K562 (cell line): Measurements from ENCODE around the gene BZW2. TPM values are rescaled to one million over a fixed set of nuclear protein-coding genes. Genes with fewer than 3 reads are reported as not detected.
A peak's percentile ranks its signal among the peaks of the same experiment; 100 is the strongest.

Source experiments
- DACH1 ChIP-seq: fragments of 450-650 bp; IDR thresholded peaks from 2 replicates; pipeline ENCODE4 v1.6.1; 2018; ENCODE audit not compliant: partially characterized antibody
- EP300 ChIP-seq: IDR thresholded peaks from 2 replicates; pipeline ENCODE4 v1.6.1; 2012; ENCODE audit warnings: low read length, improper control_type of control experiment
- HDAC1 ChIP-seq, 2 experiments: fragments of 450-650 bp; IDR thresholded peaks; 2 replicates each; pipeline ENCODE4 v1.6.1; 2016 to 2017; ENCODE audit warnings: inconsistent platforms in 1 of 2, mild to moderate bottlenecking in 1 of 2, moderate library complexity in 1 of 2
- HNRNPL ChIP-seq: fragments of 200-400 bp; formaldehyde crosslinking; IDR thresholded peaks from 2 replicates; pipeline ENCODE4 v1.6.1; 2017; ENCODE audit warnings: low read depth, mild to moderate bottlenecking, low read length
- MEF2A ChIP-seq: IDR thresholded peaks from 2 replicates; pipeline ENCODE4 v1.6.1; 2011; ENCODE audit warnings: low read depth, mild to moderate bottlenecking, low read length, moderate library complexity; ENCODE audit not compliant: control insufficient read depth
- MEF2D ChIP-seq: conservative IDR thresholded peaks from 2 replicates; pipeline ENCODE4 v1.6.1; 2016; ENCODE audit warnings: low read depth, missing genetic modification characterization, missing compliant biosample characterization
- NFIC ChIP-seq: fragments of 450-650 bp; IDR thresholded peaks from 2 replicates; pipeline ENCODE4 v1.6.1; 2017; ENCODE audit warnings: mild to moderate bottlenecking, inconsistent platforms
- NR1H2 ChIP-seq: sonication (generic); formaldehyde crosslinking; IDR thresholded peaks from 2 replicates; pipeline ENCODE4 v1.4.0; 2020; ENCODE audit warnings: mild to moderate bottlenecking, missing genetic modification reagents
- NR2C1 ChIP-seq, 2 experiments: fragments of 450-650 bp; IDR thresholded peaks; 2 replicates each; pipeline ENCODE4 v1.6.1; 2017; ENCODE audit warnings: mild to moderate bottlenecking in 2 of 2, antibody characterized with exemption in 1 of 2, inconsistent platforms in 1 of 2, missing compliant biosample characterization in 1 of 2, missing genetic modification characterization in 1 of 2
- PHTF2 ChIP-seq: fragments of 250-450 bp; sonication (Bioruptor Pico); IDR thresholded peaks from 2 replicates; pipeline ENCODE4 v1.5.0; 2021; ENCODE audit warnings: mild to moderate bottlenecking
- XRCC4 ChIP-seq: IDR thresholded peaks from one replicate; pipeline ENCODE4 v1.6.1; 2011; ENCODE audit not compliant: insufficient read depth, insufficient read length; ENCODE audit errors: extremely low read depth
- XRCC5 ChIP-seq: fragments of 200-400 bp; formaldehyde crosslinking; IDR thresholded peaks from 2 replicates; pipeline ENCODE4 v1.6.1; 2017; ENCODE audit warnings: low read depth, mild to moderate bottlenecking, low read length
- polyA plus RNA-seq, 8 experiments: library from polyadenylated mRNA; depleted of rRNA in 4 of 8; stranded (reverse) in 5 of 8; unstranded in 3 of 8; fragments of >200 nt; fragmentation: Nextera tagmentation in 2 of 8; fragmentation: Illumina TruSeq in 1 of 8; extraction: Ambion mirVana in 2 of 8; extraction: Trizol in 1 of 8; gene quantifications; 2 replicates each; pipeline versions ENCODE4 v1.2.1 to v1.2.3, GENCODE V29; 2011 to 2014; ENCODE audit warnings: inconsistent platforms in 1 of 8, missing spikeins in 1 of 8
- total RNA-seq, 7 experiments: library from RNA; depleted of rRNA in 6 of 7; stranded (reverse); fragments of >200 nt in 6 of 7; fragmentation: Illumina TruSeq in 2 of 7; extraction: Trizol in 2 of 7; gene quantifications; 2 replicates each; pipeline versions ENCODE4 v1.2.1 to v1.2.3, GENCODE V29; 2011 to 2021; ENCODE audit warnings: low replicate concordance in 1 of 7
- TF ChIP-seq, protein P1 (sequence below): sonication (generic); formaldehyde crosslinking; IDR thresholded peaks from 2 replicates; pipeline ENCODE4 v1.8.1; 2022; ENCODE audit warnings: missing genetic modification reagents
- TF ChIP-seq, protein P2 (sequence below): fragments of 450-650 bp; IDR thresholded peaks from 2 replicates; pipeline ENCODE4 v1.6.1; 2017; ENCODE audit warnings: antibody characterized with exemption, mild to moderate bottlenecking
- TF ChIP-seq, protein P3 (sequence below), 2 experiments: fragments of 450-650 bp in 1 of 2; sonication (generic) in 1 of 2; formaldehyde crosslinking in 1 of 2; IDR thresholded peaks in 1 of 2; conservative IDR thresholded peaks in 1 of 2; 2 replicates each; pipeline versions ENCODE4 v1.6.1 to v1.8.1; 2016 to 2023; ENCODE audit warnings: mild to moderate bottlenecking in 2 of 2, moderate library complexity in 2 of 2, inconsistent platforms in 1 of 2, missing genetic modification reagents in 1 of 2
- TF ChIP-seq, protein P4 (sequence below), 2 experiments: fragments of 450-650 bp in 1 of 2; IDR thresholded peaks; 2 replicates each; pipeline ENCODE4 v1.6.1; 2011 to 2017; ENCODE audit warnings: low read depth in 2 of 2, antibody characterized with exemption in 1 of 2, borderline replicate concordance in 1 of 2, low read length in 1 of 2, mild to moderate bottlenecking in 1 of 2, mixed read lengths in 1 of 2; ENCODE audit not compliant: control insufficient read depth in 1 of 2

BZW2 gene
- total and polyA plus RNA-seq, 9 of the 15 experiments (the other 6 are each of a cell fraction or from before 2014, with no cell fraction given): 140 to 316 (median 173) TPM

DNA sequence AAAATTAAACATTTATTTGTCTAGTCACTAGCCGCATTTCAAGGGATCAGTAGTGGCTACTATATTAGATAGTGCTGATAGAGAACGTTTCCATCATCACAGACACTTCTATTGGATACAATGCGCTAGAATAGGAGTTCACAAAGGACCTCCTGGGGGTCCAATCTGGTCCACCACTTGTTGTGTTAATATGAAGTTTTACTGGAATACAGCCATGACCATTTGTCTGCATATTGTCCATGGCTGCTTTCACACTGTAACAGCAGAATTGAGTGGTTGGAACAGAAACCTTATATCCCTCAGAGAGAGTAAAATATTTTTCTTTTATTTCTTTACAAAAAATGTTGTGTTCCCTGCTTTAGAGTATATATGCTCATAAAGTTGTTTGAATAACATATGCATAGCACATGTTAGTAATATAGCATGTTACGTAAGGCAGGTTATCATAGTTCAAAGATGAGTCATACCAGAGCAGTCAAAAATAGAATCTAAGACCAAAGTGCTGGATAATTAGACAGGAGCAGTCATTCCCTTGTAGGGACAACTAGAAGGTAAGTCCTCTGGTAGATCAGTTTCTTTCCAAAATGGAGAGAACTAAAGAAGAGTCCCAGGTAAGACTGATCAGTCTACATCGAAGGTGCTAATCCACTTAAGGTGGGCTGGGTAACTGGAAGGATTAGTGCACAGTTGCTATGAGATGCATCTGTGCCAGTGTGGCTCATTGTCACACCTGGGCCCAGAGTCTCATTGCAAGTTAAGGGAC is 14.9 kb downstream of the BZW2 start (continued):
- TF ChIP-seq, protein P1, sequence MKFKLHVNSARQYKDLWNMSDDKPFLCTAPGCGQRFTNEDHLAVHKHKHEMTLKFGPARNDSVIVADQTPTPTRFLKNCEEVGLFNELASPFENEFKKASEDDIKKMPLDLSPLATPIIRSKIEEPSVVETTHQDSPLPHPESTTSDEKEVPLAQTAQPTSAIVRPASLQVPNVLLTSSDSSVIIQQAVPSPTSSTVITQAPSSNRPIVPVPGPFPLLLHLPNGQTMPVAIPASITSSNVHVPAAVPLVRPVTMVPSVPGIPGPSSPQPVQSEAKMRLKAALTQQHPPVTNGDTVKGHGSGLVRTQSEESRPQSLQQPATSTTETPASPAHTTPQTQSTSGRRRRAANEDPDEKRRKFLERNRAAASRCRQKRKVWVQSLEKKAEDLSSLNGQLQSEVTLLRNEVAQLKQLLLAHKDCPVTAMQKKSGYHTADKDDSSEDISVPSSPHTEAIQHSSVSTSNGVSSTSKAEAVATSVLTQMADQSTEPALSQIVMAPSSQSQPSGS: no peak
- TF ChIP-seq EP300 (peak; percentile 65), NFIC (0 out of 2 replicates have a peak, but pooled peaks have one; percentile 40), MEF2D (tag) (peak; percentile 97), NR2C1 (IDR thresholded peaks at IDR 0.05) (peak; percentile 45; the same call in 1 of the 2 replicates), NR2C1 (tag; IDR thresholded peaks at IDR 0.05) (no peak), XRCC4 (no peak), PHTF2 (CRISPR knock-in tag) (no peak), HDAC1 (IDR thresholded peaks at IDR 0.05) (peak in 1 of 2 experiments; percentile 29; a peak in 1 of 4 replicates), HNRNPL (no peak), DACH1 (peak; percentile 42), XRCC5 (no peak), MEF2A (peak; percentile 98), NR1H2 (CRISPR knock-in tag) (0 out of 2 replicates have a peak, but pooled peaks have one; percentile 61)
- TF ChIP-seq, protein P2, sequence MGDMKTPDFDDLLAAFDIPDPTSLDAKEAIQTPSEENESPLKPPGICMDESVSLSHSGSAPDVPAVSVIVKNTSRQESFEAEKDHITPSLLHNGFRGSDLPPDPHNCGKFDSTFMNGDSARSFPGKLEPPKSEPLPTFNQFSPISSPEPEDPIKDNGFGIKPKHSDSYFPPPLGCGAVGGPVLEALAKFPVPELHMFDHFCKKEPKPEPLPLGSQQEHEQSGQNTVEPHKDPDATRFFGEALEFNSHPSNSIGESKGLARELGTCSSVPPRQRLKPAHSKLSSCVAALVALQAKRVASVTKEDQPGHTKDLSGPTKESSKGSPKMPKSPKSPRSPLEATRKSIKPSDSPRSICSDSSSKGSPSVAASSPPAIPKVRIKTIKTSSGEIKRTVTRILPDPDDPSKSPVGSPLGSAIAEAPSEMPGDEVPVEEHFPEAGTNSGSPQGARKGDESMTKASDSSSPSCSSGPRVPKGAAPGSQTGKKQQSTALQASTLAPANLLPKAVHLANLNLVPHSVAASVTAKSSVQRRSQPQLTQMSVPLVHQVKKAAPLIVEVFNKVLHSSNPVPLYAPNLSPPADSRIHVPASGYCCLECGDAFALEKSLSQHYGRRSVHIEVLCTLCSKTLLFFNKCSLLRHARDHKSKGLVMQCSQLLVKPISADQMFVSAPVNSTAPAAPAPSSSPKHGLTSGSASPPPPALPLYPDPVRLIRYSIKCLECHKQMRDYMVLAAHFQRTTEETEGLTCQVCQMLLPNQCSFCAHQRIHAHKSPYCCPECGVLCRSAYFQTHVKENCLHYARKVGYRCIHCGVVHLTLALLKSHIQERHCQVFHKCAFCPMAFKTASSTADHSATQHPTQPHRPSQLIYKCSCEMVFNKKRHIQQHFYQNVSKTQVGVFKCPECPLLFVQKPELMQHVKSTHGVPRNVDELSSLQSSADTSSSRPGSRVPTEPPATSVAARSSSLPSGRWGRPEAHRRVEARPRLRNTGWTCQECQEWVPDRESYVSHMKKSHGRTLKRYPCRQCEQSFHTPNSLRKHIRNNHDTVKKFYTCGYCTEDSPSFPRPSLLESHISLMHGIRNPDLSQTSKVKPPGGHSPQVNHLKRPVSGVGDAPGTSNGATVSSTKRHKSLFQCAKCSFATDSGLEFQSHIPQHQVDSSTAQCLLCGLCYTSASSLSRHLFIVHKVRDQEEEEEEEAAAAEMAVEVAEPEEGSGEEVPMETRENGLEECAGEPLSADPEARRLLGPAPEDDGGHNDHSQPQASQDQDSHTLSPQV: peak; percentile 82
- TF ChIP-seq, protein P3, sequence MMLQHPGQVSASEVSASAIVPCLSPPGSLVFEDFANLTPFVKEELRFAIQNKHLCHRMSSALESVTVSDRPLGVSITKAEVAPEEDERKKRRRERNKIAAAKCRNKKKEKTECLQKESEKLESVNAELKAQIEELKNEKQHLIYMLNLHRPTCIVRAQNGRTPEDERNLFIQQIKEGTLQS (IDR thresholded peaks at IDR 0.05): peak; percentile 99
- TF ChIP-seq, protein P3 (CRISPR knock-in tag; conservative IDR thresholded peaks at IDR 0.05): peak; percentile 86; the same call in 1 of the 2 replicates
- TF ChIP-seq, protein P4, sequence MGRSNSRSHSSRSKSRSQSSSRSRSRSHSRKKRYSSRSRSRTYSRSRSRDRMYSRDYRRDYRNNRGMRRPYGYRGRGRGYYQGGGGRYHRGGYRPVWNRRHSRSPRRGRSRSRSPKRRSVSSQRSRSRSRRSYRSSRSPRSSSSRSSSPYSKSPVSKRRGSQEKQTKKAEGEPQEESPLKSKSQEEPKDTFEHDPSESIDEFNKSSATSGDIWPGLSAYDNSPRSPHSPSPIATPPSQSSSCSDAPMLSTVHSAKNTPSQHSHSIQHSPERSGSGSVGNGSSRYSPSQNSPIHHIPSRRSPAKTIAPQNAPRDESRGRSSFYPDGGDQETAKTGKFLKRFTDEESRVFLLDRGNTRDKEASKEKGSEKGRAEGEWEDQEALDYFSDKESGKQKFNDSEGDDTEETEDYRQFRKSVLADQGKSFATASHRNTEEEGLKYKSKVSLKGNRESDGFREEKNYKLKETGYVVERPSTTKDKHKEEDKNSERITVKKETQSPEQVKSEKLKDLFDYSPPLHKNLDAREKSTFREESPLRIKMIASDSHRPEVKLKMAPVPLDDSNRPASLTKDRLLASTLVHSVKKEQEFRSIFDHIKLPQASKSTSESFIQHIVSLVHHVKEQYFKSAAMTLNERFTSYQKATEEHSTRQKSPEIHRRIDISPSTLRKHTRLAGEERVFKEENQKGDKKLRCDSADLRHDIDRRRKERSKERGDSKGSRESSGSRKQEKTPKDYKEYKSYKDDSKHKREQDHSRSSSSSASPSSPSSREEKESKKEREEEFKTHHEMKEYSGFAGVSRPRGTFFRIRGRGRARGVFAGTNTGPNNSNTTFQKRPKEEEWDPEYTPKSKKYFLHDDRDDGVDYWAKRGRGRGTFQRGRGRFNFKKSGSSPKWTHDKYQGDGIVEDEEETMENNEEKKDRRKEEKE (IDR thresholded peaks at IDR 0.05; ENCODE audit: borderline replicate concordance in 1 of 2, control insufficient read depth in 1 of 2, low read depth in 2 of 2, low read length in 1 of 2): no peak
